GM23338 (cell line): ENCODE data around the gene KDM7A. TPM values are rescaled to one million over a fixed set of nuclear protein-coding genes. Genes with fewer than 3 reads are reported as not detected.

ENCODE experiments used
- ATAC-seq: fragments of 200-7000 bp; cut with Tn5 transposase; 3 replicates; pipeline ENCODE4 v1.9.1; 2020
- DNase-seq: peaks from one replicate; pipeline ENCODE4 v3.0.0-alpha.2; 2015; ENCODE audit warnings: low spot score
- H2AFZ ChIP-seq: fragments of 200-600 bp; sonication (generic); 2 replicates; pipeline ENCODE4 v1.8.0; 2016; ENCODE audit warnings: antibody characterized with exemption, mild to moderate bottlenecking, moderate library complexity
- H3F3A ChIP-seq: fragments of 200-600 bp; sonication (generic); replicated peaks from 2 replicates; pipeline ENCODE4 v1.8.0; 2017; ENCODE audit warnings: antibody characterized with exemption, mixed run types, low read depth
- H3K27ac ChIP-seq: fragments of 200-600 bp; sonication (generic); 2 replicates; pipeline ENCODE4 v1.6.1; 2016; ENCODE audit warnings: low read depth
- H3K27me3 ChIP-seq: fragments of 200-600 bp; sonication (generic); 2 replicates; pipeline ENCODE4 v1.8.0; 2016; ENCODE audit warnings: mild to moderate bottlenecking, mixed run types, moderate library complexity; ENCODE audit not compliant: insufficient read depth
- H3K36me3 ChIP-seq: fragments of 200-600 bp; sonication (generic); 2 replicates; pipeline ENCODE4 v1.8.0; 2016; ENCODE audit warnings: mild to moderate bottlenecking; ENCODE audit not compliant: insufficient read depth
- H3K4me1 ChIP-seq: fragments of 200-600 bp; sonication (generic); 2 replicates; pipeline ENCODE4 v1.8.0; 2016; ENCODE audit warnings: mild to moderate bottlenecking, moderate library complexity; ENCODE audit not compliant: insufficient read depth
- H3K4me2 ChIP-seq: fragments of 200-600 bp; sonication (generic); 2 replicates; pipeline ENCODE4 v1.7.1; 2017; ENCODE audit warnings: mixed run types
- H3K4me3 ChIP-seq: fragments of 200-600 bp; sonication (generic); 2 replicates; pipeline ENCODE4 v1.6.1; 2016; ENCODE audit warnings: mixed run types
- H3K79me2 ChIP-seq: fragments of 200-600 bp; sonication (generic); replicated peaks from 2 replicates; pipeline ENCODE4 v1.8.0; 2017; ENCODE audit warnings: mild to moderate bottlenecking; ENCODE audit not compliant: insufficient read depth
- H3K9me2 ChIP-seq: fragments of 200-600 bp; sonication (generic); 2 replicates; pipeline ENCODE4 v1.8.0; 2017; ENCODE audit not compliant: insufficient read depth
- H4K20me1 ChIP-seq: fragments of 200-600 bp; sonication (generic); replicated peaks from 2 replicates; pipeline ENCODE4 v1.8.0; 2017; ENCODE audit warnings: mild to moderate bottlenecking; ENCODE audit not compliant: insufficient read depth
- H3K27ac Mint-ChIP-seq: 2 replicates; pipeline ENCODE4 v1.8.0; 2020; ENCODE audit warnings: inconsistent platforms, mild to moderate bottlenecking, moderate library complexity, mixed read lengths
- H3K27me3 Mint-ChIP-seq: 3 replicates; pipeline ENCODE4 v1.8.0; 2022; ENCODE audit warnings: low read depth, mild to moderate bottlenecking, moderate library complexity, mixed read lengths, inconsistent platforms; ENCODE audit not compliant: insufficient read depth, poor library complexity
- H3K36me3 Mint-ChIP-seq: 3 replicates; pipeline ENCODE4 v1.8.0; 2021; ENCODE audit warnings: low read depth, mild to moderate bottlenecking, inconsistent platforms, moderate library complexity, mixed read lengths
- H3K4me1 Mint-ChIP-seq: 3 replicates; pipeline ENCODE4 v1.8.0; 2020; ENCODE audit warnings: mild to moderate bottlenecking, inconsistent platforms, mixed read lengths
- H3K4me3 Mint-ChIP-seq: 3 replicates; pipeline ENCODE4 v1.8.0; 2021; ENCODE audit warnings: moderate library complexity, mild to moderate bottlenecking, inconsistent platforms, mixed read lengths
- H3K9me3 Mint-ChIP-seq: 3 replicates; pipeline ENCODE4 v1.8.0; 2020; ENCODE audit warnings: moderate library complexity, mild to moderate bottlenecking, inconsistent platforms, mixed read lengths
- CREB1 ChIP-seq: fragments of 250-450 bp; sonication (Bioruptor Pico); IDR thresholded peaks from 2 replicates; pipeline ENCODE4 v1.5.0; 2020; ENCODE audit warnings: low read depth, mild to moderate bottlenecking, moderate library complexity
- EZH2 ChIP-seq: fragments of 200-600 bp; sonication (generic); IDR thresholded peaks from one replicate; pipeline ENCODE4 v1.8.0; 2017; ENCODE audit warnings: antibody characterized with exemption, mild to moderate bottlenecking, low read depth; ENCODE audit not compliant: unreplicated experiment
- EZH2phosphoT487 ChIP-seq: fragments of 200-600 bp; sonication (generic); IDR thresholded peaks from one replicate; pipeline ENCODE4 v1.8.1; 2018; ENCODE audit warnings: antibody characterized with exemption; ENCODE audit not compliant: unreplicated experiment
- JUNB ChIP-seq: IDR thresholded peaks from one replicate; pipeline ENCODE4 v1.6.1; 2016; ENCODE audit warnings: antibody characterized with exemption; ENCODE audit not compliant: unreplicated experiment
- NANOG ChIP-seq: IDR thresholded peaks from 2 replicates; pipeline ENCODE4 v1.6.1; 2016; ENCODE audit warnings: antibody characterized with exemption, borderline replicate concordance
- POLR2AphosphoS5 ChIP-seq: IDR thresholded peaks from 2 replicates; pipeline ENCODE4 v1.6.1; 2016; ENCODE audit warnings: antibody characterized with exemption, low read depth
- STAT1 ChIP-seq: IDR thresholded peaks from one replicate; pipeline ENCODE4 v1.6.1; 2016; ENCODE audit warnings: antibody characterized with exemption; ENCODE audit not compliant: unreplicated experiment
- ZNF114 ChIP-seq: fragments of 250-450 bp; sonication (Bioruptor Pico); IDR thresholded peaks from 2 replicates; pipeline ENCODE4 v1.5.0; 2020; ENCODE audit warnings: mild to moderate bottlenecking, moderate library complexity
- ZNF331 ChIP-seq: fragments of 250-450 bp; sonication (Bioruptor Pico); IDR thresholded peaks from 2 replicates; pipeline ENCODE4 v1.5.0; 2020; ENCODE audit warnings: low read depth, mild to moderate bottlenecking, moderate library complexity
- polyA plus RNA-seq: library from polyadenylated mRNA; unstranded; fragments of >200 nt; fragmentation: Nextera tagmentation; extraction: Ambion mirVana; gene quantifications from 2 replicates; pipeline ENCODE4 v1.2.1, GENCODE V29; 2016
- total RNA-seq: library from RNA; depleted of rRNA; stranded (reverse); fragments of >200 nt; shearing (Covaris generic); gene quantifications from 2 replicates; pipeline ENCODE4 v1.2.3, GENCODE V29; 2014
- TF ChIP-seq, protein P1 (sequence below): fragments of 250-450 bp; sonication (Bioruptor Pico); IDR thresholded peaks from 2 replicates; pipeline ENCODE4 v1.5.0; 2020; ENCODE audit warnings: mild to moderate bottlenecking, moderate library complexity
- TF ChIP-seq, protein P2 (sequence below): IDR thresholded peaks from 2 replicates; pipeline ENCODE4 v1.6.1; 2016; ENCODE audit warnings: antibody characterized with exemption
- TF ChIP-seq, protein P3 (sequence below), 2 experiments: fragments of 200-600 bp in 1 of 2; sonication (generic) in 1 of 2; conservative IDR thresholded peaks; 2 replicates each; pipeline versions ENCODE4 v1.5.1 to v1.6.1; 2016 to 2017; ENCODE audit warnings: antibody characterized with exemption in 2 of 2, low read depth in 2 of 2, mild to moderate bottlenecking in 2 of 2, moderate library complexity in 1 of 2
- TF ChIP-seq, protein P4 (sequence below): IDR thresholded peaks from one replicate; pipeline ENCODE4 v1.6.1; 2018; ENCODE audit warnings: antibody characterized with exemption; ENCODE audit not compliant: unreplicated experiment

The KDM7A gene
- total and polyA plus RNA-seq, 2 experiments from 2014 or later = 2.3 to 10.8 TPM

DNA sequence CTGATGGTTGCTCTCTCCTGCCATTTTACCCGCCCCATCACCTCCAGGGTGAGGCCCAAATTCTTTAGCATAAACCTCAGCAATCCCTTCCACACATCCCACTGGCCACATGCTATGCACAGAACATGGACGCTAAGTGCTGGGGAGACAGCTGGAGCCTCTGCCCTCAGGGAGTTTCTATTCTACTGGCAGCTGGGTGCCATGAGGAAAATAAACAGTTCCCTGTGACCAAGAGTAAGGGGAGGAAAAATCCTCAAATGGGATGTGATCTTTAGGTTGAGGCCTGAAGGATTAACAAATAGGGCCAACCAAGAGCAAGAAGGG lies 115.2 kb downstream of the KDM7A start:
- Histone ChIP-seq H3K27me3 (peaks cover 39% of the 10 kb centered on the region), H3F3A (no peaks in the 10 kb centered on the region)
- ATAC-seq = no peak

More for the DNA sequence above, 115.2 kb downstream of the KDM7A start:
- Histone ChIP-seq H2AFZ (no peak overlapping the region), H3K79me2 (no peaks in the 10 kb centered on the region), H3K4me3 (peak overlapping the region; percentile 70), H3K36me3 (no peaks in the 10 kb centered on the region), H3K9me2 (no peaks in the 10 kb centered on the region; the same call in 1 of the 2 replicates), H3K4me1 (peaks cover 8% of the 10 kb centered on the region; the same call in 1 of the 2 replicates), H4K20me1 (no peaks in the 10 kb centered on the region), H3K4me2 (peak overlapping the region; percentile 94), H3K27ac (no peak overlapping the region)
- TF ChIP-seq EZH2phosphoT487 (no peak), CREB1 (CRISPR knock-in tag) (no peak), NANOG (no peak), STAT1 (no peak), ZNF331 (CRISPR knock-in tag) (no peak), JUNB (no peak), POLR2AphosphoS5 (no peak), ZNF114 (CRISPR knock-in tag) (no peak), EZH2 (no peak)
- TF ChIP-seq, protein P1, sequence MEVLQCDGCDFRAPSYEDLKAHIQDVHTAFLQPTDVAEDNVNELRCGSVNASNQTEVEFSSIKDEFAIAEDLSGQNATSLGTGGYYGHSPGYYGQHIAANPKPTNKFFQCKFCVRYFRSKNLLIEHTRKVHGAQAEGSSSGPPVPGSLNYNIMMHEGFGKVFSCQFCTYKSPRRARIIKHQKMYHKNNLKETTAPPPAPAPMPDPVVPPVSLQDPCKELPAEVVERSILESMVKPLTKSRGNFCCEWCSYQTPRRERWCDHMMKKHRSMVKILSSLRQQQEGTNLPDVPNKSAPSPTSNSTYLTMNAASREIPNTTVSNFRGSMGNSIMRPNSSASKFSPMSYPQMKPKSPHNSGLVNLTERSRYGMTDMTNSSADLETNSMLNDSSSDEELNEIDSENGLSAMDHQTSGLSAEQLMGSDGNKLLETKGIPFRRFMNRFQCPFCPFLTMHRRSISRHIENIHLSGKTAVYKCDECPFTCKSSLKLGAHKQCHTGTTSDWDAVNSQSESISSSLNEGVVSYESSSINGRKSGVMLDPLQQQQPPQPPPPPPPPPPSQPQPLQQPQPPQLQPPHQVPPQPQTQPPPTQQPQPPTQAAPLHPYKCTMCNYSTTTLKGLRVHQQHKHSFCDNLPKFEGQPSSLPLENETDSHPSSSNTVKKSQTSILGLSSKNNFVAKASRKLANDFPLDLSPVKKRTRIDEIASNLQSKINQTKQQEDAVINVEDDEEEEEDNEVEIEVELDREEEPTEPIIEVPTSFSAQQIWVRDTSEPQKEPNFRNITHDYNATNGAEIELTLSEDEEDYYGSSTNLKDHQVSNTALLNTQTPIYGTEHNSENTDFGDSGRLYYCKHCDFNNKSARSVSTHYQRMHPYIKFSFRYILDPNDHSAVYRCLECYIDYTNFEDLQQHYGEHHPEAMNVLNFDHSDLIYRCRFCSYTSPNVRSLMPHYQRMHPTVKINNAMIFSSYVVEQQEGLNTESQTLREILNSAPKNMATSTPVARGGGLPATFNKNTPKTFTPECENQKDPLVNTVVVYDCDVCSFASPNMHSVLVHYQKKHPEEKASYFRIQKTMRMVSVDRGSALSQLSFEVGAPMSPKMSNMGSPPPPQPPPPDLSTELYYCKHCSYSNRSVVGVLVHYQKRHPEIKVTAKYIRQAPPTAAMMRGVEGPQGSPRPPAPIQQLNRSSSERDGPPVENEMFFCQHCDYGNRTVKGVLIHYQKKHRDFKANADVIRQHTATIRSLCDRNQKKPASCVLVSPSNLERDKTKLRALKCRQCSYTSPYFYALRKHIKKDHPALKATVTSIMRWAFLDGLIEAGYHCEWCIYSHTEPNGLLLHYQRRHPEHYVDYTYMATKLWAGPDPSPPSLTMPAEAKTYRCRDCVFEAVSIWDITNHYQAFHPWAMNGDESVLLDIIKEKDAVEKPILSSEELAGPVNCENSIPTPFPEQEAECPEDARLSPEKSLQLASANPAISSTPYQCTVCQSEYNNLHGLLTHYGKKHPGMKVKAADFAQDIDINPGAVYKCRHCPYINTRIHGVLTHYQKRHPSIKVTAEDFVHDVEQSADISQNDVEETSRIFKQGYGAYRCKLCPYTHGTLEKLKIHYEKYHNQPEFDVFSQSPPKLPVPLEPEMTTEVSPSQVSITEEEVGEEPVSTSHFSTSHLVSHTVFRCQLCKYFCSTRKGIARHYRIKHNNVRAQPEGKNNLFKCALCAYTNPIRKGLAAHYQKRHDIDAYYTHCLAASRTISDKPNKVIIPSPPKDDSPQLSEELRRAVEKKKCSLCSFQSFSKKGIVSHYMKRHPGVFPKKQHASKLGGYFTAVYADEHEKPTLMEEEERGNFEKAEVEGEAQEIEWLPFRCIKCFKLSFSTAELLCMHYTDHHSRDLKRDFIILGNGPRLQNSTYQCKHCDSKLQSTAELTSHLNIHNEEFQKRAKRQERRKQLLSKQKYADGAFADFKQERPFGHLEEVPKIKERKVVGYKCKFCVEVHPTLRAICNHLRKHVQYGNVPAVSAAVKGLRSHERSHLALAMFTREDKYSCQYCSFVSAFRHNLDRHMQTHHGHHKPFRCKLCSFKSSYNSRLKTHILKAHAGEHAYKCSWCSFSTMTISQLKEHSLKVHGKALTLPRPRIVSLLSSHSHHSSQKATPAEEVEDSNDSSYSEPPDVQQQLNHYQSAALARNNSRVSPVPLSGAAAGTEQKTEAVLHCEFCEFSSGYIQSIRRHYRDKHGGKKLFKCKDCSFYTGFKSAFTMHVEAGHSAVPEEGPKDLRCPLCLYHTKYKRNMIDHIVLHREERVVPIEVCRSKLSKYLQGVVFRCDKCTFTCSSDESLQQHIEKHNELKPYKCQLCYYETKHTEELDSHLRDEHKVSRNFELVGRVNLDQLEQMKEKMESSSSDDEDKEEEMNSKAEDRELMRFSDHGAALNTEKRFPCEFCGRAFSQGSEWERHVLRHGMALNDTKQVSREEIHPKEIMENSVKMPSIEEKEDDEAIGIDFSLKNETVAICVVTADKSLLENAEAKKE (CRISPR knock-in tag) = no peak
- TF ChIP-seq, protein P2, sequence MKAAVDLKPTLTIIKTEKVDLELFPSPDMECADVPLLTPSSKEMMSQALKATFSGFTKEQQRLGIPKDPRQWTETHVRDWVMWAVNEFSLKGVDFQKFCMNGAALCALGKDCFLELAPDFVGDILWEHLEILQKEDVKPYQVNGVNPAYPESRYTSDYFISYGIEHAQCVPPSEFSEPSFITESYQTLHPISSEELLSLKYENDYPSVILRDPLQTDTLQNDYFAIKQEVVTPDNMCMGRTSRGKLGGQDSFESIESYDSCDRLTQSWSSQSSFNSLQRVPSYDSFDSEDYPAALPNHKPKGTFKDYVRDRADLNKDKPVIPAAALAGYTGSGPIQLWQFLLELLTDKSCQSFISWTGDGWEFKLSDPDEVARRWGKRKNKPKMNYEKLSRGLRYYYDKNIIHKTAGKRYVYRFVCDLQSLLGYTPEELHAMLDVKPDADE = no peak
- TF ChIP-seq, protein P3, sequence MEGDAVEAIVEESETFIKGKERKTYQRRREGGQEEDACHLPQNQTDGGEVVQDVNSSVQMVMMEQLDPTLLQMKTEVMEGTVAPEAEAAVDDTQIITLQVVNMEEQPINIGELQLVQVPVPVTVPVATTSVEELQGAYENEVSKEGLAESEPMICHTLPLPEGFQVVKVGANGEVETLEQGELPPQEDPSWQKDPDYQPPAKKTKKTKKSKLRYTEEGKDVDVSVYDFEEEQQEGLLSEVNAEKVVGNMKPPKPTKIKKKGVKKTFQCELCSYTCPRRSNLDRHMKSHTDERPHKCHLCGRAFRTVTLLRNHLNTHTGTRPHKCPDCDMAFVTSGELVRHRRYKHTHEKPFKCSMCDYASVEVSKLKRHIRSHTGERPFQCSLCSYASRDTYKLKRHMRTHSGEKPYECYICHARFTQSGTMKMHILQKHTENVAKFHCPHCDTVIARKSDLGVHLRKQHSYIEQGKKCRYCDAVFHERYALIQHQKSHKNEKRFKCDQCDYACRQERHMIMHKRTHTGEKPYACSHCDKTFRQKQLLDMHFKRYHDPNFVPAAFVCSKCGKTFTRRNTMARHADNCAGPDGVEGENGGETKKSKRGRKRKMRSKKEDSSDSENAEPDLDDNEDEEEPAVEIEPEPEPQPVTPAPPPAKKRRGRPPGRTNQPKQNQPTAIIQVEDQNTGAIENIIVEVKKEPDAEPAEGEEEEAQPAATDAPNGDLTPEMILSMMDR (conservative IDR thresholded peaks at IDR 0.05; ENCODE audit: low read depth in 2 of 2) = no peak
- TF ChIP-seq, protein P4, sequence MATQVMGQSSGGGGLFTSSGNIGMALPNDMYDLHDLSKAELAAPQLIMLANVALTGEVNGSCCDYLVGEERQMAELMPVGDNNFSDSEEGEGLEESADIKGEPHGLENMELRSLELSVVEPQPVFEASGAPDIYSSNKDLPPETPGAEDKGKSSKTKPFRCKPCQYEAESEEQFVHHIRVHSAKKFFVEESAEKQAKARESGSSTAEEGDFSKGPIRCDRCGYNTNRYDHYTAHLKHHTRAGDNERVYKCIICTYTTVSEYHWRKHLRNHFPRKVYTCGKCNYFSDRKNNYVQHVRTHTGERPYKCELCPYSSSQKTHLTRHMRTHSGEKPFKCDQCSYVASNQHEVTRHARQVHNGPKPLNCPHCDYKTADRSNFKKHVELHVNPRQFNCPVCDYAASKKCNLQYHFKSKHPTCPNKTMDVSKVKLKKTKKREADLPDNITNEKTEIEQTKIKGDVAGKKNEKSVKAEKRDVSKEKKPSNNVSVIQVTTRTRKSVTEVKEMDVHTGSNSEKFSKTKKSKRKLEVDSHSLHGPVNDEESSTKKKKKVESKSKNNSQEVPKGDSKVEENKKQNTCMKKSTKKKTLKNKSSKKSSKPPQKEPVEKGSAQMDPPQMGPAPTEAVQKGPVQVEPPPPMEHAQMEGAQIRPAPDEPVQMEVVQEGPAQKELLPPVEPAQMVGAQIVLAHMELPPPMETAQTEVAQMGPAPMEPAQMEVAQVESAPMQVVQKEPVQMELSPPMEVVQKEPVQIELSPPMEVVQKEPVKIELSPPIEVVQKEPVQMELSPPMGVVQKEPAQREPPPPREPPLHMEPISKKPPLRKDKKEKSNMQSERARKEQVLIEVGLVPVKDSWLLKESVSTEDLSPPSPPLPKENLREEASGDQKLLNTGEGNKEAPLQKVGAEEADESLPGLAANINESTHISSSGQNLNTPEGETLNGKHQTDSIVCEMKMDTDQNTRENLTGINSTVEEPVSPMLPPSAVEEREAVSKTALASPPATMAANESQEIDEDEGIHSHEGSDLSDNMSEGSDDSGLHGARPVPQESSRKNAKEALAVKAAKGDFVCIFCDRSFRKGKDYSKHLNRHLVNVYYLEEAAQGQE = no peak
- Mint-ChIP-seq H3K27me3 (peaks cover 29% of the 10 kb centered on the region), H3K27ac (no peak overlapping the region), H3K4me3 (peak overlapping the region; percentile 79), H3K9me3 (peaks cover 5% of the 10 kb centered on the region), H3K36me3 (peaks cover under 1% of the 10 kb centered on the region; the same call in 1 of the 3 replicates), H3K4me1 (peaks cover 5% of the 10 kb centered on the region; the same call in 2 of the 3 replicates)
- no peak for DNase-seq
